ENCODE measurements around the gene SLC6A13. TPM values are rescaled to one million over a fixed set of nuclear protein-coding genes. Genes with fewer than 3 reads are reported as not detected.

SLC6A13 gene
- total and polyA plus RNA-seq, 3 donors from 2014 or later = 3.5 to 12.5 (median 4.7) TPM

DNA sequence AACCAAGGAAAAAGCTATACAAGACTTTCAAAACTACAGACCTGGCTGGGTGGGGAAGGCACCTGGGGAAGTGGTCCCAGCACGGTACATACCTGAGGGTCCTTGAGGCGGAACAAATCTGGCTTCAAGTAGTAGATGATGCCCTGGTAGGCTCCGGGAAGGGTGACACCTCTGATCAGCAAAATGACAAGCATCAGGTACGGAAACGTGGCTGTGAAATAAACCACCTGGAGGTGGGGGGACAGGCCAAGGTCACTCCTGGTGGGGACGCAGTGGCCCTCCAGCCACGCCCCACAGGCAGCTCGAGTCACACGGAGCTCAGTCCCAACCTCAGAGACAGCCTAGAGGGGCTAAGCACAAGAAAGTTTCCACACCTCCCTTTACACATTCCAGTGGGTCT is 63.9 kb downstream of the SLC6A13 start:
- H3K4me3 ChIP-seq = no peak overlapping the region
- no peaks in the 10 kb centered on the region for H3K9me3 ChIP-seq
- no peak for TF ChIP-seq POLR2A (IDR thresholded peaks at IDR 0.05)
- TF ChIP-seq, protein P1, sequence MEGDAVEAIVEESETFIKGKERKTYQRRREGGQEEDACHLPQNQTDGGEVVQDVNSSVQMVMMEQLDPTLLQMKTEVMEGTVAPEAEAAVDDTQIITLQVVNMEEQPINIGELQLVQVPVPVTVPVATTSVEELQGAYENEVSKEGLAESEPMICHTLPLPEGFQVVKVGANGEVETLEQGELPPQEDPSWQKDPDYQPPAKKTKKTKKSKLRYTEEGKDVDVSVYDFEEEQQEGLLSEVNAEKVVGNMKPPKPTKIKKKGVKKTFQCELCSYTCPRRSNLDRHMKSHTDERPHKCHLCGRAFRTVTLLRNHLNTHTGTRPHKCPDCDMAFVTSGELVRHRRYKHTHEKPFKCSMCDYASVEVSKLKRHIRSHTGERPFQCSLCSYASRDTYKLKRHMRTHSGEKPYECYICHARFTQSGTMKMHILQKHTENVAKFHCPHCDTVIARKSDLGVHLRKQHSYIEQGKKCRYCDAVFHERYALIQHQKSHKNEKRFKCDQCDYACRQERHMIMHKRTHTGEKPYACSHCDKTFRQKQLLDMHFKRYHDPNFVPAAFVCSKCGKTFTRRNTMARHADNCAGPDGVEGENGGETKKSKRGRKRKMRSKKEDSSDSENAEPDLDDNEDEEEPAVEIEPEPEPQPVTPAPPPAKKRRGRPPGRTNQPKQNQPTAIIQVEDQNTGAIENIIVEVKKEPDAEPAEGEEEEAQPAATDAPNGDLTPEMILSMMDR (IDR thresholded peaks at IDR 0.05) = no peak
- peaks cover 6% of the 10 kb centered on the region for H3K4me1 ChIP-seq
- H3K27ac ChIP-seq = no peak overlapping the region
- H3K36me3 ChIP-seq (ENCODE audit: low read depth, missing control alignments) = no peaks in the 10 kb centered on the region
- WGBS, 2 donors = 57 to 63% methylated on average over 9 of the region's 9 CpGs
- DNase-seq = no peak
- intact Hi-C loops (cut with DNase I; ENCODE audit: low total_unique reads) = no loop called here
- H3K27me3 ChIP-seq = no peaks in the 10 kb centered on the region

DNA sequence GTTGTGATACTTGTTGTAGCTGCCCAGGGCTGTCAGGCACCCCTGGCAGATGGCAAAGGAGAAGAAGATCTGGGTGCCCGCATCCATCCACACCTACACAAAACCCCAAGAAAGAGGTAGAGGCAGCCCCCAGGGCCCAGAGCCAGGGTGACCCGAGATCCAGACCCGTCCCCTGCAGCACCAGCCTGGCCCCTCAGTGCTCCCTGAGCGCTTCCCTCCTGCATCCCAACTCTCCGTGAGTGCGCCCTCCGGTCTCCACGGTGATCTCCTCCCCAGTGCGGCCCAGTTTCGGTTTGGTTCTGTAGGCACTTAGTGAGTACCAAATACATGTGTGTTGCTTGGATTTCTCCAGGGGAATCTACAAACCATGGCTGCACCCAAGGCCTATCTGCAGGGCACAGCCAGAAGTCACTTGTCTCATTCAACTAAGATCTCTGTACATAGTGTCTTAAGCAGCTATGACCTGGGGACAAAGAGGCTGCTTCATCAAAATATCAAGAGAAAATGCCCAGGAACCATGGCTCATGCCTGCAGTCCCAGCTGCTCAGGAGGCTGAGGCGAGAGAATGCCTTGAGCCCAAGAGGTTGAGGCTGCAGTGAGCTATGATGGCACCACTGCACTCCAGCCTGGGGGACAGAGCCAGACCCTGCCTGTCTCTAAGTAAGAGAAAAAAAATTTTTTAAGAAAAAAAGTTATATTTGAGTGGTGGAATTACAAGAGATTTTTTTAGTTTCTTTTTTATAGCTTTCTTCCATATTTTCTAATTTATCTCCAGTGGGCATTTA is 64.5 kb downstream of the SLC6A13 start:
- intact Hi-C loops (cut with DNase I; ENCODE audit: low total_unique reads) = no loop called here
- no peak overlapping the region for H3K4me3 ChIP-seq
- H3K36me3 ChIP-seq (ENCODE audit: low read depth, missing control alignments) = no peaks in the 10 kb centered on the region
- H3K27me3 ChIP-seq = no peaks in the 10 kb centered on the region
- peaks cover 6% of the 10 kb centered on the region for H3K4me1 ChIP-seq
- no peak overlapping the region for H3K27ac ChIP-seq
- no peak for DNase-seq
- WGBS, 2 donors = 94 to 96% methylated on average over 10 to 11 of the region's 11 CpGs
- TF ChIP-seq, protein P1 (IDR thresholded peaks at IDR 0.05) = no peak
- no peak for TF ChIP-seq POLR2A (IDR thresholded peaks at IDR 0.05)
- H3K9me3 ChIP-seq = no peaks in the 10 kb centered on the region

DNA sequence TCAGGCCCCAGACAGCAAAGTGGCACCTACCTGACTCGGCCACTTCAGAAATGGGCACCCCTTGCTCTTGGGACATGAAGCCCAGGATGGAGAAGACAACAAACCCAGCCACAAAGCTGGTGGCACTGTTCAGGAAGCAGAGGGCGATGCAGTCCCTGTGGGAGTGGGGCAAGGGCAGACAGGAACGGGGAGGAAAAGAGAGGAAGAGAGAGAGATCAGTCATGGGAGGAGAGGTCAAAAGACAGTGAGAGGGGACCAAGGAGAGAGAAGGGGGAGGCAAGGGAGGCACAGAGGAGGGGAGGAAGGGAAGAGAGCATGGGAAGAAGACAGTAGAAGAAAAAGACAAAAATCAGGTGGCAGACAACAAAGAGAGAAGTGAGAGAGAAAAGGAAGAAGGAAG is 65.3 kb downstream of the SLC6A13 start:
- DNase-seq = no peak
- Histone ChIP-seq H3K4me3 (no peak overlapping the region), H3K4me1 (peaks cover 6% of the 10 kb centered on the region), H3K36me3 (ENCODE audit: low read depth, missing control alignments) (no peaks in the 10 kb centered on the region), H3K27ac (no peak overlapping the region), H3K9me3 (no peaks in the 10 kb centered on the region), H3K27me3 (no peaks in the 10 kb centered on the region)
- no peak for TF ChIP-seq POLR2A (IDR thresholded peaks at IDR 0.05)
- TF ChIP-seq, protein P1 (IDR thresholded peaks at IDR 0.05) = no peak
- intact Hi-C loops (cut with DNase I; ENCODE audit: low total_unique reads) = no loop called here
- 85 to 92% methylated on average over 3 of the region's 3 CpGs for WGBS, 2 donors

DNA sequence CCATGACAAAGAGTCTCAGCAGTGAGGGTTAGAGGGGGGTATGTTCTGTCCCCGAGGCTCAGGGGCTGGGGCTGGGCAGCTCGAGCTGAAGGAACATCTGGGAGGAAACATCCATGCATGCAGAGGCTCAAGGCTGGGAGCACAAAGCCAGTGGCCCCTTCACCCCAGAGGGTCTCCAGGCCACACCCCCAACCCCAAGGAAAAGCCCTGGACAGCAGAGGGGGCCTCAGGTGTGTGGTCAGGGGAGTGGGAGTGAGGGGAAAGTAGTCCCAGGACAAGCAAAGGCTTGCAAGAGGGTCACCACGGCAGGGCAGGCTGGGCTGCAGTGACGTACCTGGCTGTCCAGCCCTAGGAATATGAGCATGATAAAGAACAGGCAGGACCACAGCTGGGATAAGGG is 66.2 kb downstream of the SLC6A13 start:
- 67 to 84% methylated on average over 4 of the region's 4 CpGs for WGBS, 2 donors
- TF ChIP-seq, protein P1 (IDR thresholded peaks at IDR 0.05) = no peak
- no peak for TF ChIP-seq POLR2A (IDR thresholded peaks at IDR 0.05)
- no peak overlapping the region for H3K4me3 ChIP-seq

DNA sequence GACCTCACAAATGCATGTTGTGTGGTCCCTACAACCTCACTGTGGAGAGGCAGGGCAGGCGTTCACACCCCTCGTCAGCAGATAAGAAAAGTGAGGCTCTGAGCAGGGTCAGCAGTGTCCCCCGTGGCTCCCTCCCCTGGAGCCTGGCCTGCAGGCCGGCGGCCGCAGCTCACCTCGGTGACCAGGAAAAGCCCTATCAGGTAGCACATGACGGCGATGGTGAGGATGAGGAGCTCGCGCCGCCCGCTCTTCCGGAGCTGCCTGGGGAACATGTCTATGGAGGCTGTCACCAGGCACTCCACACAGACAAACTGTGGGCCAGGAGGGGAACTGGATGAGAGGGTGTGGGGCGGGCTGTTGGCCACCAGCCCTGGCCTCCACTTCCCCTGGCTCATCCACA is 66.7 kb downstream of the SLC6A13 start:
- Histone ChIP-seq H3K4me3 (no peak overlapping the region), H3K4me1 (peaks cover 6% of the 10 kb centered on the region), H3K27ac (no peak overlapping the region), H3K27me3 (no peaks in the 10 kb centered on the region), H3K36me3 (ENCODE audit: low read depth, missing control alignments) (no peaks in the 10 kb centered on the region), H3K9me3 (no peaks in the 10 kb centered on the region)
- 93 to 96% methylated on average over 12 to 15 of the region's 15 CpGs for WGBS, 2 donors
- TF ChIP-seq, protein P1 (IDR thresholded peaks at IDR 0.05) = no peak
- no peak for TF ChIP-seq POLR2A (IDR thresholded peaks at IDR 0.05)
- no peak for DNase-seq
- intact Hi-C loops (cut with DNase I; ENCODE audit: low total_unique reads) = no loop called here

More for the DNA sequence above, 66.2 kb downstream of the SLC6A13 start:
- DNase-seq = no peak
- intact Hi-C loops (cut with DNase I; ENCODE audit: low total_unique reads) = no loop called here
- Histone ChIP-seq H3K27me3 (no peaks in the 10 kb centered on the region), H3K36me3 (ENCODE audit: low read depth, missing control alignments) (no peaks in the 10 kb centered on the region), H3K27ac (no peak overlapping the region), H3K9me3 (no peaks in the 10 kb centered on the region), H3K4me1 (peaks cover 6% of the 10 kb centered on the region)
